DOHH2 (cell line): ENCODE results near the gene SLC47A2.

Experiments
- H3F3A ChIP-seq: fragments of 200-600 bp; sonication (generic), shearing (Covaris generic); 2 replicates; pipeline ENCODE4 v1.6.0; 2016; ENCODE audit warnings: antibody characterized with exemption, mild to moderate bottlenecking; ENCODE audit not compliant: control insufficient read depth, insufficient read depth
- H3K27ac ChIP-seq: fragments of 200-600 bp; sonication (generic); 2 replicates; pipeline ENCODE4 v1.5.1; 2014; ENCODE audit warnings: low read depth, mild to moderate bottlenecking, low read length, moderate library complexity
- H3K27me3 ChIP-seq: fragments of 200-600 bp; sonication (generic); 2 replicates; pipeline ENCODE4 v1.6.1; 2014; ENCODE audit warnings: mild to moderate bottlenecking, low read length, mixed read lengths; ENCODE audit not compliant: control insufficient read depth
- H3K36me3 ChIP-seq: fragments of 200-600 bp; sonication (generic); 2 replicates; pipeline ENCODE4 v1.6.1; 2014; ENCODE audit warnings: mild to moderate bottlenecking, low read length, moderate library complexity, mixed read lengths; ENCODE audit not compliant: control insufficient read depth
- H3K4me1 ChIP-seq: fragments of 200-600 bp; sonication (generic); 2 replicates; pipeline ENCODE4 v1.6.1; 2014; ENCODE audit warnings: mild to moderate bottlenecking, low read length, mixed read lengths; ENCODE audit not compliant: control insufficient read depth
- H3K4me2 ChIP-seq: fragments of 200-600 bp; sonication (generic); 2 replicates; pipeline ENCODE4 v1.6.0; 2014; ENCODE audit warnings: mild to moderate bottlenecking, low read length, moderate library complexity
- H3K4me3 ChIP-seq: fragments of 200-600 bp; sonication (generic); 2 replicates; pipeline ENCODE4 v1.5.1; 2014; ENCODE audit warnings: mild to moderate bottlenecking, low read length, mixed read lengths
- H3K79me2 ChIP-seq: fragments of 200-600 bp; sonication (generic); 2 replicates; pipeline ENCODE4 v1.6.1; 2014; ENCODE audit warnings: mild to moderate bottlenecking, low read length, mixed read lengths; ENCODE audit not compliant: control insufficient read depth
- H3K9me2 ChIP-seq: fragments of 200-600 bp; sonication (generic); replicated peaks from 2 replicates; pipeline ENCODE4 v1.6.1; 2014; ENCODE audit warnings: mild to moderate bottlenecking, low read length, mixed read lengths; ENCODE audit not compliant: control insufficient read depth
- H3K9me3 ChIP-seq: fragments of 200-600 bp; sonication (generic); 2 replicates; pipeline ENCODE4 v1.6.1; 2014; ENCODE audit warnings: antibody characterized with exemption, low read length, mixed read lengths; ENCODE audit not compliant: control insufficient read depth, insufficient read depth
- H4K20me1 ChIP-seq: fragments of 200-600 bp; sonication (generic); 2 replicates; pipeline ENCODE4 v1.6.0; 2014; ENCODE audit warnings: low read depth, mild to moderate bottlenecking, antibody characterized with exemption, low read length, moderate library complexity; ENCODE audit not compliant: control insufficient read depth, insufficient read depth
- CTCF ChIP-seq: fragments of 200-600 bp; sonication (generic); IDR thresholded peaks from one replicate; pipeline ENCODE4 v1.5.1; 2014; ENCODE audit warnings: antibody characterized with exemption, mild to moderate bottlenecking, low read depth, low read length; ENCODE audit not compliant: poor library complexity, severe bottlenecking
- EZH2phosphoT487 ChIP-seq: fragments of 200-600 bp; sonication (generic); IDR thresholded peaks from 2 replicates; pipeline ENCODE4 v1.6.1; 2017; ENCODE audit warnings: borderline replicate concordance, mild to moderate bottlenecking, antibody characterized with exemption, low read length, moderate library complexity, mixed read lengths

The SLC47A2 gene

GRCh38 chr17:19755821-19756510 is 39.6 kb upstream of the SLC47A2 start:
- no peaks in the 10 kb centered on the region for H3F3A ChIP-seq
- H3K4me3 ChIP-seq, result no peak overlapping the region
- H3K4me1 ChIP-seq, result peaks cover 4% of the 10 kb centered on the region; the same call in 1 of the 2 replicates
- H3K9me3 ChIP-seq, result no peaks in the 10 kb centered on the region
- H3K79me2 ChIP-seq, result no peaks in the 10 kb centered on the region
- H3K27ac ChIP-seq, result no peak overlapping the region
- no peaks in the 10 kb centered on the region for H4K20me1 ChIP-seq
- no peaks in the 10 kb centered on the region for H3K9me2 ChIP-seq
- TF ChIP-seq EZH2phosphoT487 (no peak), CTCF (no peak)
- H3K4me2 ChIP-seq, result no peak overlapping the region
- no peaks in the 10 kb centered on the region for H3K36me3 ChIP-seq
- H3K27me3 ChIP-seq, result peaks cover 8% of the 10 kb centered on the region; the same call in 1 of the 2 replicates

GRCh38 chr17:19755392-19755791 is 39.0 kb upstream of the SLC47A2 start:
- Histone ChIP-seq H3K4me3 (no peak overlapping the region), H3K27ac (no peak overlapping the region), H3F3A (no peaks in the 10 kb centered on the region), H3K9me2 (no peaks in the 10 kb centered on the region), H3K36me3 (no peaks in the 10 kb centered on the region), H4K20me1 (no peaks in the 10 kb centered on the region), H3K79me2 (no peaks in the 10 kb centered on the region), H3K4me2 (no peak overlapping the region), H3K27me3 (peaks cover 8% of the 10 kb centered on the region; the same call in 1 of the 2 replicates), H3K9me3 (no peaks in the 10 kb centered on the region), H3K4me1 (peaks cover 4% of the 10 kb centered on the region; the same call in 1 of the 2 replicates)
- no peak for TF ChIP-seq EZH2phosphoT487
- no peak for TF ChIP-seq CTCF

GRCh38 chr17:19753661-19754463 is 37.5 kb upstream of the SLC47A2 start:
- H4K20me1 ChIP-seq, result no peaks in the 10 kb centered on the region
- H3K79me2 ChIP-seq, result no peaks in the 10 kb centered on the region
- no peaks in the 10 kb centered on the region for H3F3A ChIP-seq
- no peaks in the 10 kb centered on the region for H3K9me2 ChIP-seq
- H3K4me1 ChIP-seq, result peaks cover 4% of the 10 kb centered on the region; the same call in 1 of the 2 replicates
- no peak overlapping the region for H3K4me3 ChIP-seq
- H3K4me2 ChIP-seq, result no peak overlapping the region
- H3K27ac ChIP-seq, result no peak overlapping the region
- H3K9me3 ChIP-seq, result no peaks in the 10 kb centered on the region
- no peaks in the 10 kb centered on the region for H3K36me3 ChIP-seq
- TF ChIP-seq CTCF (no peak), EZH2phosphoT487 (no peak)
- H3K27me3 ChIP-seq, result peaks cover 8% of the 10 kb centered on the region; the same call in 1 of the 2 replicates
